H9 (cell line): ENCODE measurements around the gene POU5F1. TPM values are rescaled to one million over a fixed set of nuclear protein-coding genes. Genes with fewer than 3 reads are reported as not detected.
"Not testable (repeated sequence)": the region's sequence is repeated elsewhere in the genome, so short reads cannot be mapped to it uniquely, and the experiment has no call there.

ENCODE experiments used
- DNase-seq: peaks from one replicate; pipeline ENCODE4 v3.0.0-alpha.2; 2017
- H2AFZ ChIP-seq: one replicate; pipeline ENCODE4 v1.6.1; 2013; ENCODE audit warnings: mild to moderate bottlenecking, low read length, control low read depth, moderate library complexity
- H2AK5ac ChIP-seq: 2 replicates; pipeline ENCODE4 v1.6.1; 2013; ENCODE audit warnings: low read length, control low read depth, mixed read lengths; ENCODE audit not compliant: insufficient read length
- H2BK120ac ChIP-seq: one replicate; pipeline ENCODE4 v1.6.1; 2013; ENCODE audit warnings: low read depth, mild to moderate bottlenecking, low read length, control low read depth, inconsistent platforms; ENCODE audit not compliant: poor library complexity, severe bottlenecking
- H2BK12ac ChIP-seq: 2 replicates; pipeline ENCODE4 v1.6.1; 2013; ENCODE audit warnings: low read length, control low read depth, mixed read lengths, low read depth; ENCODE audit not compliant: insufficient read length
- H2BK15ac ChIP-seq: 2 replicates; pipeline ENCODE4 v1.6.1; 2013; ENCODE audit warnings: low read depth, low read length, control low read depth
- H2BK20ac ChIP-seq: one replicate; pipeline ENCODE4 v1.6.1; 2013; ENCODE audit warnings: low read depth, mild to moderate bottlenecking, low read length, control low read depth, inconsistent platforms; ENCODE audit not compliant: poor library complexity, severe bottlenecking
- H2BK5ac ChIP-seq: 2 replicates; pipeline ENCODE4 v1.6.1; 2013; ENCODE audit warnings: low read length, control low read depth, mixed read lengths; ENCODE audit not compliant: insufficient read length
- H3K14ac ChIP-seq: 2 replicates; pipeline ENCODE4 v1.6.1; 2013; ENCODE audit warnings: low read length, control low read depth; ENCODE audit not compliant: insufficient read depth
- H3K18ac ChIP-seq: 2 replicates; pipeline ENCODE4 v1.6.1; 2013; ENCODE audit warnings: low read depth, mild to moderate bottlenecking, mixed read lengths, low read length, control low read depth; ENCODE audit not compliant: insufficient read length
- H3K23ac ChIP-seq: 2 replicates; pipeline ENCODE4 v1.6.1; 2013; ENCODE audit warnings: low read length, control low read depth, mixed read lengths, low read depth; ENCODE audit not compliant: insufficient read length
- H3K23me2 ChIP-seq: 2 replicates; pipeline ENCODE4 v1.6.1; 2013; ENCODE audit warnings: low read depth, mild to moderate bottlenecking, mixed read lengths, low read length, control low read depth; ENCODE audit not compliant: insufficient read length, poor library complexity, severe bottlenecking
- H3K27ac ChIP-seq: 2 replicates; pipeline ENCODE4 v1.5.1; 2013; ENCODE audit warnings: low read length, control low read depth, mixed read lengths, low read depth; ENCODE audit not compliant: insufficient read length
- H3K27me3 ChIP-seq: 2 replicates; pipeline ENCODE4 v1.6.1; 2013; ENCODE audit warnings: low read length, control low read depth, inconsistent platforms; ENCODE audit not compliant: insufficient read depth
- H3K4ac ChIP-seq: 2 replicates; pipeline ENCODE4 v1.6.1; 2013; ENCODE audit warnings: low read depth, mild to moderate bottlenecking, control low read depth, inconsistent platforms, low read length, moderate library complexity
- H3K4me1 ChIP-seq: 2 replicates; pipeline ENCODE4 v1.6.1; 2013; ENCODE audit warnings: low read length, control low read depth, inconsistent platforms; ENCODE audit not compliant: insufficient read depth
- H3K4me2 ChIP-seq: 2 replicates; pipeline ENCODE4 v1.6.1; 2013; ENCODE audit warnings: low read length, control low read depth, mixed read lengths; ENCODE audit not compliant: insufficient read length, insufficient read depth
- H3K56ac ChIP-seq: 2 replicates; pipeline ENCODE4 v1.6.1; 2013; ENCODE audit warnings: low read depth, mild to moderate bottlenecking, mixed read lengths, low read length, control low read depth; ENCODE audit not compliant: insufficient read length
- H3K79me1 ChIP-seq: 2 replicates; pipeline ENCODE4 v1.6.1; 2013; ENCODE audit warnings: low read depth, mild to moderate bottlenecking, moderate library complexity, low read length, control low read depth, inconsistent platforms; ENCODE audit not compliant: insufficient read depth, poor library complexity, severe bottlenecking
- H3K79me2 ChIP-seq: 2 replicates; pipeline ENCODE4 v1.6.1; 2013; ENCODE audit warnings: low read length, control low read depth, inconsistent platforms; ENCODE audit not compliant: insufficient read depth
- H3K9ac ChIP-seq: 2 replicates; pipeline ENCODE4 v1.6.1; 2013; ENCODE audit warnings: low read length, control low read depth, mixed read lengths; ENCODE audit not compliant: insufficient read length; ENCODE audit errors: extremely low read depth
- H3K9me3 ChIP-seq: one replicate; pipeline ENCODE4 v1.6.1; 2013; ENCODE audit warnings: low read depth, low read length, inconsistent platforms; ENCODE audit not compliant: control insufficient read depth
- H3T11ph ChIP-seq: one replicate; pipeline ENCODE4 v1.6.1; 2013; ENCODE audit warnings: mild to moderate bottlenecking, low read length, control low read depth, inconsistent platforms
- H4K20me1 ChIP-seq: one replicate; pipeline ENCODE4 v1.6.1; 2013; ENCODE audit not compliant: control insufficient read depth, insufficient read length, insufficient read depth
- H4K5ac ChIP-seq: 2 replicates; pipeline ENCODE4 v1.6.1; 2013; ENCODE audit warnings: low read depth, mild to moderate bottlenecking, mixed read lengths, low read length, control low read depth; ENCODE audit not compliant: insufficient read length
- H4K8ac ChIP-seq: replicated peaks from 2 replicates; pipeline ENCODE4 v1.6.1; 2013; ENCODE audit warnings: low read length, control low read depth, mixed read lengths, low read depth; ENCODE audit not compliant: insufficient read length
- H4K91ac ChIP-seq: 2 replicates; pipeline ENCODE4 v1.6.1; 2013; ENCODE audit warnings: low read depth, mild to moderate bottlenecking, moderate library complexity, mixed read lengths, low read length, control low read depth; ENCODE audit not compliant: insufficient read length
- H3K27ac Mint-ChIP-seq, 3 experiments: 2 replicates in 2 of 3; 3 replicates in 1 of 3; pipeline ENCODE4 v1.8.0; 2020 to 2021; ENCODE audit warnings: mixed read lengths in 3 of 3, mild to moderate bottlenecking in 1 of 3, moderate library complexity in 1 of 3
- H3K27me3 Mint-ChIP-seq: 2 replicates; pipeline ENCODE4 v1.8.0; 2021; ENCODE audit warnings: low read depth, mild to moderate bottlenecking, moderate library complexity, mixed read lengths
- H3K36me3 Mint-ChIP-seq, 3 experiments: 2 replicates in 2 of 3; 3 replicates in 1 of 3; pipeline ENCODE4 v1.8.0; 2020 to 2021; ENCODE audit warnings: low read depth in 3 of 3, mixed read lengths in 3 of 3; ENCODE audit not compliant: insufficient read depth in 1 of 3
- H3K4me1 Mint-ChIP-seq, 2 experiments: 2 replicates each; pipeline ENCODE4 v1.8.0; 2020; ENCODE audit warnings: mixed read lengths in 2 of 2
- H3K4me3 Mint-ChIP-seq, 2 experiments: 2 replicates in 1 of 2; 3 replicates in 1 of 2; pipeline ENCODE4 v1.8.0; 2020 to 2021; ENCODE audit warnings: mild to moderate bottlenecking in 2 of 2, mixed read lengths in 2 of 2, moderate library complexity in 1 of 2
- H3K9me3 Mint-ChIP-seq, 2 experiments: 2 replicates in 1 of 2; 3 replicates in 1 of 2; pipeline ENCODE4 v1.8.0; 2020; ENCODE audit warnings: mild to moderate bottlenecking in 2 of 2, mixed read lengths in 2 of 2, moderate library complexity in 1 of 2
- WGBS: extraction: QIAGEN DNeasy Blood & Tissue Kit; methylation state at CpG from one replicate; pipeline ENCODE4 v1.1.7; 2013; ENCODE audit warnings: missing lambda C conversion rate, low lambda C conversion rate, mixed read lengths; ENCODE audit not compliant: insufficient read length; ENCODE audit errors: extremely low coverage; 5-methylcytosine and 5-hydroxymethylcytosine counted together
- total RNA-seq: library from RNA; stranded (reverse); gene quantifications from 2 replicates; pipeline ENCODE4 v1.2.1, GENCODE V29; 2021

The POU5F1 gene
- total RNA-seq, 1 experiment from 2014 or later: 2,134 TPM

DNA sequence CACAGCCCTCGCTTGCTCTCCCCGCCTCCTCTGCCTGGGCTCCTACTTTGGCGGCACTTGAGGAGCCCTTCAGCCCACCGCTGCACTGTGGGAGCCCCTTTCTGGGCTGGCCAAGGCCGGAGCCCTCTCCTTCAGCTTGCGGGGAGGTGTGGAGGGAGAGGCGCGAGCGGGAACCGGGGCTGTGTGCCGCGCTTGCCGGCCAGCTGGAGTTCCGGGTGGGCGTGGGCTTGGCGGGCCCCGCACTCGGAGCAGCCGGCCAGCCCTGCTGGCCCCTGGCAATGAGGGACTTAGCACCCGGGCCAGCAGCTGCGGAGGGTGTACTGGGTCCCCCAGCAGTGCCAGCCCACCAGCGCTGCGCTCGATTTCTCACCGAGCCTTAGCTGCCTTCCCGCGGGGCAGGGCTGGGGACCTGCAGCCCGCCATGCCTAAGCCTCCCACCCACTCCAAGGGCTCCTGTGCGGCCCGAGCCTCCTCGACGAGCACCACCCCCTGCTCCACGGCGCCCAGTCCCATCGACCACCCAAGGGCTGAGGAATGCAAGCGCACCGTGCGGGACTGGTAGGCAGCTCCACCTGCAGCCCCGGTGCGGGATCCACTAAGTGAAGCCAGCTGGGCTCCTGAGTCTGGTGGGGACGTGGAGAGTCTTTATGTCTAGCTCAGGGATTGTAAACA lies 25.0 kb upstream of the POU5F1 start:
- not testable (repeated sequence) for H2AK5ac ChIP-seq, H3K27me3 Mint-ChIP-seq, H2BK12ac ChIP-seq, H4K8ac ChIP-seq, H4K91ac ChIP-seq, H3K79me1 ChIP-seq, H3K23ac ChIP-seq, H3K56ac ChIP-seq, DNase-seq, H3K14ac ChIP-seq, H2AFZ ChIP-seq, H3K23me2 ChIP-seq, H3K18ac ChIP-seq, H2BK120ac ChIP-seq, H2BK5ac ChIP-seq, H3K27me3 ChIP-seq, H3K9me3 ChIP-seq, H2BK20ac ChIP-seq, H4K20me1 ChIP-seq, H3K27ac ChIP-seq, H3T11ph ChIP-seq, H2BK15ac ChIP-seq, H3K4ac ChIP-seq, H3K4me2 ChIP-seq, H4K5ac ChIP-seq, H3K9ac ChIP-seq, H3K27ac Mint-ChIP-seq, H3K9me3 Mint-ChIP-seq, H3K4me3 Mint-ChIP-seq, H3K79me2 ChIP-seq, H3K4me1 ChIP-seq
- peaks cover 4 to 11% of the 10 kb centered on the region in 2 experiments; a peak in 3 of 4 replicates for H3K4me1 Mint-ChIP-seq
- H3K36me3 Mint-ChIP-seq: peaks cover 7 to 19% (median 9%) of the 10 kb centered on the region in 3 experiments
- no CpG with 5 or more reads among the region's 41 CpGs for WGBS
